Liver (tissue), 9 donors: ENCODE measurements around the gene MSANTD4. TPM values are rescaled to one million over a fixed set of nuclear protein-coding genes. Genes with fewer than 3 reads are reported as not detected.

Experiments
- DNase-seq: peaks from one replicate; pipeline ENCODE4 v3.0.0-alpha.2; 2017; ENCODE audit warnings: low spot score
- H3K27ac ChIP-seq, 2 donors: one replicate each; pipeline ENCODE4 v1.7.0; 2013; ENCODE audit warnings: inconsistent platforms in 2 of 2, low read length in 2 of 2, control low read depth in 1 of 2, low read depth in 1 of 2, mild to moderate bottlenecking in 1 of 2
- H3K27me3 ChIP-seq, 4 donors: one replicate each; pipeline versions ENCODE4 v1.6.1 to v1.7.0; 2013; ENCODE audit warnings: low read length in 3 of 4, inconsistent platforms in 1 of 4, mild to moderate bottlenecking in 1 of 4, moderate library complexity in 1 of 4; ENCODE audit not compliant: control insufficient read depth in 4 of 4, insufficient read depth in 4 of 4
- H3K36me3 ChIP-seq, 4 donors: one replicate each; pipeline versions ENCODE4 v1.6.1 to v1.7.0; 2013; ENCODE audit warnings: low read length in 3 of 4, mild to moderate bottlenecking in 3 of 4, low read depth in 1 of 4, moderate library complexity in 1 of 4; ENCODE audit not compliant: control insufficient read depth in 4 of 4, insufficient read depth in 3 of 4
- H3K4me1 ChIP-seq, 4 donors: one replicate each; pipeline versions ENCODE4 v1.6.1 to v1.7.0; 2013; ENCODE audit warnings: low read length in 3 of 4, mild to moderate bottlenecking in 3 of 4, moderate library complexity in 1 of 4; ENCODE audit not compliant: control insufficient read depth in 4 of 4, insufficient read depth in 4 of 4
- H3K4me3 ChIP-seq, 3 donors: one replicate each; pipeline versions ENCODE4 v1.6.1 to v1.7.0; 2013; ENCODE audit warnings: low read length in 3 of 3, control low read depth in 1 of 3, low read depth in 1 of 3, mild to moderate bottlenecking in 1 of 3
- H3K9ac ChIP-seq, 2 donors: one replicate each; pipeline ENCODE4 v1.7.0; 2013; ENCODE audit warnings: low read length in 2 of 2, mild to moderate bottlenecking in 2 of 2, moderate library complexity in 2 of 2, control low read depth in 1 of 2, low read depth in 1 of 2
- H3K9me3 ChIP-seq, 4 donors: one replicate each; pipeline versions ENCODE4 v1.6.1 to v1.7.0; 2013; ENCODE audit warnings: low read length in 3 of 4; ENCODE audit not compliant: control insufficient read depth in 4 of 4
- ATF3 ChIP-seq: IDR thresholded peaks from 2 replicates; pipeline ENCODE4 v1.6.1; 2016; ENCODE audit warnings: antibody characterized with exemption
- CTCF ChIP-seq: fragments of 150-350 bp; IDR thresholded peaks from 2 replicates; pipeline ENCODE4 v1.5.1; 2017; ENCODE audit warnings: improper control_type of control experiment, low read depth, low read length; ENCODE audit not compliant: missing input control
- EGR1 ChIP-seq, 2 donors: IDR thresholded peaks; 2 replicates each; pipeline ENCODE4 v1.6.1; 2016 to 2018; ENCODE audit warnings: antibody characterized with exemption in 2 of 2, low read depth in 2 of 2
- FOXA1 ChIP-seq: IDR thresholded peaks from 2 replicates; pipeline ENCODE4 v1.6.1; 2016; ENCODE audit warnings: antibody characterized with exemption
- FOXA2 ChIP-seq: IDR thresholded peaks from 2 replicates; pipeline ENCODE4 v1.6.1; 2016; ENCODE audit warnings: antibody characterized with exemption
- GABPA ChIP-seq, 2 donors: IDR thresholded peaks in 1 of 2; conservative IDR thresholded peaks in 1 of 2; 2 replicates each; pipeline ENCODE4 v1.6.1; 2016; ENCODE audit warnings: antibody characterized with exemption in 2 of 2, mild to moderate bottlenecking in 1 of 2, moderate library complexity in 1 of 2
- HNF4A ChIP-seq, 2 donors: conservative IDR thresholded peaks; 2 replicates each; pipeline ENCODE4 v1.6.1; 2016; ENCODE audit warnings: antibody characterized with exemption in 2 of 2, mild to moderate bottlenecking in 2 of 2
- HNF4G ChIP-seq: IDR thresholded peaks from 2 replicates; pipeline ENCODE4 v1.6.1; 2016; ENCODE audit warnings: antibody characterized with exemption
- JUND ChIP-seq, 2 donors: IDR thresholded peaks; 2 replicates each; pipeline ENCODE4 v1.6.1; 2016; ENCODE audit warnings: antibody characterized with exemption in 2 of 2
- MAX ChIP-seq: IDR thresholded peaks from 2 replicates; pipeline ENCODE4 v1.6.1; 2016; ENCODE audit warnings: antibody characterized with exemption
- NR2F2 ChIP-seq: IDR thresholded peaks from 2 replicates; pipeline ENCODE4 v1.6.1; 2016; ENCODE audit warnings: antibody characterized with exemption
- RAD21 ChIP-seq, 2 donors: IDR thresholded peaks; 2 replicates each; pipeline ENCODE4 v1.6.1; 2016; ENCODE audit warnings: antibody characterized with exemption in 2 of 2, mild to moderate bottlenecking in 2 of 2
- REST ChIP-seq: IDR thresholded peaks from 2 replicates; pipeline ENCODE4 v1.6.1; 2016; ENCODE audit warnings: antibody characterized with exemption, mild to moderate bottlenecking
- RXRA ChIP-seq, 2 donors: IDR thresholded peaks; 2 replicates each; pipeline ENCODE4 v1.6.1; 2017 to 2018; ENCODE audit warnings: antibody characterized with exemption in 2 of 2, mild to moderate bottlenecking in 1 of 2
- SP1 ChIP-seq: IDR thresholded peaks from 2 replicates; pipeline ENCODE4 v1.6.1; 2018; ENCODE audit warnings: antibody characterized with exemption, mild to moderate bottlenecking
- TAF1 ChIP-seq: conservative IDR thresholded peaks from 2 replicates; pipeline ENCODE4 v1.6.1; 2016; ENCODE audit warnings: antibody characterized with exemption, mild to moderate bottlenecking
- YY1 ChIP-seq: IDR thresholded peaks from 2 replicates; pipeline ENCODE4 v1.6.1; 2016; ENCODE audit warnings: antibody characterized with exemption, mild to moderate bottlenecking
- WGBS: extraction: QIAGEN DNeasy Blood & Tissue Kit; methylation state at CpG from one replicate; pipeline ENCODE4 v1.1.7; 2013; 5-methylcytosine and 5-hydroxymethylcytosine counted together
- polyA plus RNA-seq, 2 donors: library from polyadenylated mRNA; stranded (reverse) in 1 of 2; unstranded in 1 of 2; fragments of 200-250 nt in 1 of 2; fragments of >200 nt in 1 of 2; fragmentation: Nextera tagmentation in 1 of 2; extraction: Ambion mirVana in 1 of 2; gene quantifications; one replicate each; pipeline versions ENCODE4 v1.2.1 to v1.2.3, GENCODE V29; 2013 to 2015
- total RNA-seq, 2 donors: library from RNA; depleted of rRNA; stranded (reverse); fragments of >200 nt; gene quantifications; one replicate each; pipeline ENCODE4 v1.2.3, GENCODE V29; 2014
- donor health status: healthy.
- donor health status: healthy.
- donor health status: healthy.
- donor health status: healthy.
- donor health status: healthy.

Gene MSANTD4
- total and polyA plus RNA-seq, 4 donors: 2.1 to 8.7 (median 5.7) TPM

- no peak overlapping the region for H3K9ac ChIP-seq
- H3K4me3 ChIP-seq: no peak overlapping the region
- H3K4me1 ChIP-seq: no peaks in the 10 kb centered on the region
- H3K27me3 ChIP-seq: no peaks in the 10 kb centered on the region
- TF ChIP-seq RAD21 (IDR thresholded peaks at IDR 0.05) (no peak), HNF4G (no peak), GABPA (IDR thresholded peaks at IDR 0.05 in 1 of 2, conservative IDR thresholded peaks at IDR 0.05 in 1 of 2) (no peak), ATF3 (no peak), RXRA (IDR thresholded peaks at IDR 0.05) (no peak), YY1 (no peak), TAF1 (no peak), HNF4A (conservative IDR thresholded peaks at IDR 0.05) (no peak), EGR1 (IDR thresholded peaks at IDR 0.05; ENCODE audit: low read depth in 2 of 2) (no peak), REST (no peak), MAX (no peak), NR2F2 (no peak), CTCF (no peak), SP1 (no peak)
- 82% methylated on average over 2 of the region's 2 CpGs for WGBS
- DNase-seq: no peak
- H3K27ac ChIP-seq: no peak overlapping the region
- H3K9me3 ChIP-seq: peaks cover 0 to 3% (median 0%) of the 10 kb centered on the region in 4 donors
- no peaks in the 10 kb centered on the region for H3K36me3 ChIP-seq
Measured at GRCh38 chr11:105986554-105986953, 35.5 kb downstream of the MSANTD4 start.

GRCh38 chr11:105979997-105980703, 41.9 kb downstream of the MSANTD4 start:
- no peaks in the 10 kb centered on the region for H3K27me3 ChIP-seq
- no peaks in the 10 kb centered on the region for H3K36me3 ChIP-seq
- H3K27ac ChIP-seq: no peak overlapping the region
- H3K4me3 ChIP-seq: no peak overlapping the region
- H3K9me3 ChIP-seq: peaks cover 0 to 3% (median 1%) of the 10 kb centered on the region in 4 donors
- H3K9ac ChIP-seq: no peak overlapping the region
- no peak for DNase-seq
- 86% methylated on average over 10 of the region's 10 CpGs for WGBS
- TF ChIP-seq JUND (IDR thresholded peaks at IDR 0.05) (no peak), RXRA (IDR thresholded peaks at IDR 0.05) (no peak), ATF3 (no peak), FOXA1 (no peak), RAD21 (IDR thresholded peaks at IDR 0.05) (no peak), HNF4G (no peak), GABPA (IDR thresholded peaks at IDR 0.05 in 1 of 2, conservative IDR thresholded peaks at IDR 0.05 in 1 of 2) (no peak), EGR1 (IDR thresholded peaks at IDR 0.05; ENCODE audit: low read depth in 2 of 2) (no peak), FOXA2 (no peak), YY1 (no peak), NR2F2 (no peak)
- H3K4me1 ChIP-seq: no peaks in the 10 kb centered on the region
